ENCODE results near the gene OR5AP2. TPM values are rescaled to one million over a fixed set of nuclear protein-coding genes. Genes with fewer than 3 reads are reported as not detected.
"Not testable (repeated sequence)": the region's sequence is repeated elsewhere in the genome, so short reads cannot be mapped to it uniquely, and the experiment has no call there.

Gene OR5AP2
- not detected for polyA plus RNA-seq

DNA sequence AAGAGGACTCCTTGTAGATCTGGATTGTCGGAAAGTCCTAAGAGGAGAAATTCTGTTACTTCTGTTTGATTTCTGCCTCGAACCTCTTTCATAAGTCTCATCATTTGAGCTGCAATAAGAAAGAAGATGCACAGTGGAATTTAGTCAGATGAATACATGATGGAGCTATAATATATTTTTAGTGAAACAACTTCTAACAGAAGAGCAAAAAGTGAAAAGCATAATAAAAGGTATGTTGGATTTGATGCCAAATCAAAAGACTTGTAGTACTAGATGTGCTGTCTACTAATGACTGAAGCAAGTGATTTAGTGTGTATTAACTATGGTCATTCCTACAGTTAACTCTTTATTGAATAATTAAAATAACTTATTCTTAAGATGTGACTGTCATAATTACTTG is at the start of gene OR5AP2:
OR5AP2 (minus strand) TSS at position 101 of the 400 bp plus-strand sequence; CDS start at position 101, 0 bp downstream.
- H3K4me3 Mint-ChIP-seq = no peak within 1 kb of the TSS
- H3K36me3 Mint-ChIP-seq = no peaks in the 10 kb centered on the region
- no peaks in the 10 kb centered on the region for H3K27me3 Mint-ChIP-seq
- no peak within 1 kb of the TSS for H3K27ac Mint-ChIP-seq
- peaks cover 0 to 2% (median 0%) of the 10 kb centered on the region in 3 donors for H3K9me3 Mint-ChIP-seq
- H3K4me1 Mint-ChIP-seq = no peaks in the 10 kb centered on the region

DNA sequence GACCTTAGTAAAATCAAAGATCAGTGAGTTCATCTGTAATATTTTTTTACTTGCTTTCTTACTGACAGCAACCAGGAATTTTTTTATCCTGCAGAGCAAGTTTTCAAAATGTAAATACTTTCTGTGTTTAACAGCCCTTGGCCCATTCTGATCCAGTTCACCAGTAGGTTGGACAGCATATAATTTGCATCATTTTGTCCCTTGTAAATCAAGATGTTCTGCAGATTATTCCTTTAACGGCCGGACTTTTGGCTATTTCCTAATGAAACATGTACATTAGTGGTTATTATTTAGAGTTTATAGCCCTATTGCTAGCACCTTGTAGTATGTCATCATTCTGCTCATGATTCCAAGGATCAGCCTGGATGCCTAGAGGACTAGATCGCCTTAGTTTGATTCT is 48.9 kb upstream of the OR5AP2 start:
- H3K27ac Mint-ChIP-seq, H3K4me3 Mint-ChIP-seq, H3K9me3 Mint-ChIP-seq, H3K4me1 Mint-ChIP-seq, H3K27me3 Mint-ChIP-seq, H3K36me3 Mint-ChIP-seq: not testable (repeated sequence)

DNA sequence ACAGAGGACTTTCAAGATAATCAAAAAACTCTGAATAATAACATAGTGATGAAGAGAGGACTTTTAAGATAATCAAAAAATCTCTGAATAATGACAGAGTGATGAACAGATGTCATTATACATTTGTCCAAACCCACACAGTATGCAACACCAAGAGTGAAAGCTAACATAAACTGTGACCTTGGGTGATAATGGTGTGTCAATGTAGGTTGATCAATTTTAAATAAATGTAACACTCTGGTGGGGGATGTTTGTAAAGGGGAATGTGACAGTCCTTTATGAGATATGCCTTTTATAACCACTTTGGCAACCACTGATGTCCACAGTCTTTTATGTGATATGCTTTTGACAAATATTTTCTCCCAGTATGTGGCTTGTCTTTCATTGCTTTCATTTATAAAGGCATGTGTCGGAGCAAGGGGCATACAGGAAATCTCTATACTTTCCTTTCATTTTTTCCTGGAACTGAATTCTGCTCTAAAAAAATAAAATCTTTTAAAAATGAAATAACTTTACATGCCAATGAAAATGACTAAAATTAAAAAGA is 46.4 kb upstream of the OR5AP2 start:
- no peaks in the 10 kb centered on the region for H3K4me1 Mint-ChIP-seq
- H3K9me3 Mint-ChIP-seq = peaks cover 3 to 5% (median 5%) of the 10 kb centered on the region in 3 donors
- no peak overlapping the region for H3K4me3 Mint-ChIP-seq
- H3K36me3 Mint-ChIP-seq = peaks cover 1% of the 10 kb centered on the region
- H3K27ac Mint-ChIP-seq = no peak overlapping the region
- H3K27me3 Mint-ChIP-seq = no peaks in the 10 kb centered on the region

DNA sequence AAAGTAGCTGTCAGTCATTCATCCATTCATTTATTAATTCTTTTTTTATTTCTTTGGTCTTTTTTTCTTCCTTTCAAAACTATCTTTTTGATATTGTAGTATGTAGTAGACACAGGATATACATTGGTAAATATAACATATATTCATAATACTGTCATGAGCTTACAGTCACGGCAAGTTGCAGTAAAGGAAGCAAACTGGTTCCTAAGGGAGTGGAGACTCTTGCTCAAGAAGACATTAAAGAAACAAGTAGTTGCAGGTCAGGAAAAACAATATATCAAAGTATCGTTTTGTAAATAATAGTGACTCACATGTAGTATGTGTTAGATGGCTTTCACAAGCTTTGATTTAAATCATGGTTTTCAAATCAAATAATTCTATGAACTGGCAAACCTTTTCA is 28.7 kb upstream of the OR5AP2 start:
- Mint-ChIP-seq H3K4me1 (no peaks in the 10 kb centered on the region), H3K4me3 (no peak overlapping the region), H3K36me3 (peaks cover 2% of the 10 kb centered on the region), H3K27me3 (no peaks in the 10 kb centered on the region), H3K27ac (no peak overlapping the region), H3K9me3 (peaks cover under 1 to 20% (median 8%) of the 10 kb centered on the region in 3 donors)

DNA sequence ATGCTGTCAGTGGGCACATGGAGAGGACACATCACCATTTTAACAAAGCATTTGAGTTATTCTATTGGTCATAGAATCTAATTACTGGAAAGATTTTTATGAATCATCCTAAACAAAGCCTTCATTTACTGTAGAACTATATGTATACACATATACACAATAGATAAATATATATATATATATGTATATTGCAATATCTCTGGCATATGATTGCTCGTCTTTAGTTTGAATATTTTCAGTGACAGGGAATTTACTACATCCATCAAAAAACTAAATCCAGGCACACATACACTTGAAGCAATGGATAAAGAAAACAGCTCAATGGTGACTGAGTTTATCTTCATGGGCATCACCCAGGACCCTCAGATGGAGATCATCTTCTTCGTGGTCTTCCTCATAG is 21.1 kb upstream of the OR5AP2 start, which contains the start of gene OR5AR1:
OR5AR1 (plus strand) TSS at position 301 of the 400 bp plus-strand sequence; CDS start at position 301, 0 bp downstream.
- H3K4me1 Mint-ChIP-seq = no peaks in the 10 kb centered on the region
- peaks cover 4 to 17% (median 9%) of the 10 kb centered on the region in 3 donors for H3K9me3 Mint-ChIP-seq
- peak within 1 kb of the TSS in 1 of 3 donors; percentile 72 for H3K27ac Mint-ChIP-seq
- no peak within 1 kb of the TSS for H3K4me3 Mint-ChIP-seq
- H3K27me3 Mint-ChIP-seq = no peaks in the 10 kb centered on the region
- H3K36me3 Mint-ChIP-seq = no peaks in the 10 kb centered on the region

DNA sequence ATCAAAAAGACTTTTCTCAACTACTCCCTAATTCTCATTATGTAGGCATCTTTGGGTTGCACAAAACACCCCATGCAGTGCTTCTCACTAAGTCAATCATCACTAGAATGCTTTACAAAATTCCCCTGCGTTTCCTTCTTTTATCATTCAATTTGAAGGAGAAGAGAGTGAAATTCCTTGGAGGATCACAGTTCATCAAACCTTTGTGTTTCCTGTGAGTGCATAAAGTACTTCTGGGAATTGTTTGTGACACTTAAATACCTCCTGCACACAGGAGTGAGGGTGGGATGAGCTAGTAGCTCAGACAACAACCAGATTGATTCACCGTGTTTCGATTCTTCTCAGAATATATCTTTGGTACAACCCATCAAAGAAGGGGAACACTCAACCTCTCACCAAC is 17.5 kb upstream of the OR5AP2 start:
- Mint-ChIP-seq H3K4me3 (no peak overlapping the region), H3K27ac (no peak overlapping the region)

DNA sequence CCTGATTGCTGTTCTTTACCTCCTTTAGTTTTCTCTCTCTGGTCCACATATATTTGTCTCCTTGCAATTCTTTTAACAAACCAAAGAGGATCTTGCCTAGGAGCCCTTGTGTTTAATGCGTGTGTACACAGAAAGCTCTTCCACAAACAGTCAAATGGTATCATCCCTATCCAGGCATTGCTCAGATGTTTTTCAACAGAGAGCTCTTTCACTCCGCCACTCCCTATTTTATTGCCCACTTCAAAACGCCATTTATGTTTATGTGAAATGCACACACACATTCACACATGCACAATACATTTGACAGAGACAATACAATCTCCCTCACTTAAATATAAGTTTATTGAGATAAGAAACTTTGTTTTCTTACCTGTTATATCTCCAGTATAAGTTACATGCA is 4.7 kb downstream of the OR5AP2 start:
- peaks cover 3 to 7% (median 4%) of the 10 kb centered on the region in 3 donors for H3K9me3 Mint-ChIP-seq
- H3K4me3 Mint-ChIP-seq = no peak overlapping the region
- H3K27me3 Mint-ChIP-seq = no peaks in the 10 kb centered on the region
- H3K36me3 Mint-ChIP-seq = no peaks in the 10 kb centered on the region
- no peak overlapping the region for H3K27ac Mint-ChIP-seq
- H3K4me1 Mint-ChIP-seq = no peaks in the 10 kb centered on the region

More for the DNA sequence above, 17.5 kb upstream of the OR5AP2 start:
- no peaks in the 10 kb centered on the region for H3K27me3 Mint-ChIP-seq
- H3K4me1 Mint-ChIP-seq = no peaks in the 10 kb centered on the region
- no peaks in the 10 kb centered on the region for H3K36me3 Mint-ChIP-seq
- peaks cover 2 to 13% (median 7%) of the 10 kb centered on the region in 3 donors for H3K9me3 Mint-ChIP-seq

DNA sequence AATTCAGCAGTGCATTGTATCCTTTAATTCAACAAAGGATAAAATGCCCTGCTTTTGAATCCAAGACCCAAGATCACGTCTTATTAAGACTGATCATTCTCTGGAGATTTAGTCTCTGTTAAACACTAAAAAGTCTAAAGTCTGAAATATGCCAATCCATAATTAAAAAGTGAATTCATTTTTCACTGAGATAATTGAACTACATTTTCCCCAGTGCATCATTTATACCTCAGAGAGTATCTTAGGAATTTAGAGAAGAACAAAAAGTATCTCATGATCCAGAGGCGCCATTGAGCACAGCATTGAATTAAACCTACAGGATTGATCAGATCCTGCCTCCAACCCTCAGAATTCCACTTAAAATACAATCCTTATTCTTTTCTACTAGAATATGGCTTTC is 5.4 kb downstream of the OR5AP2 start:
- H3K36me3 Mint-ChIP-seq = no peaks in the 10 kb centered on the region
- H3K4me1 Mint-ChIP-seq = no peaks in the 10 kb centered on the region
- H3K9me3 Mint-ChIP-seq = peaks cover 3 to 9% (median 7%) of the 10 kb centered on the region in 3 donors

DNA sequence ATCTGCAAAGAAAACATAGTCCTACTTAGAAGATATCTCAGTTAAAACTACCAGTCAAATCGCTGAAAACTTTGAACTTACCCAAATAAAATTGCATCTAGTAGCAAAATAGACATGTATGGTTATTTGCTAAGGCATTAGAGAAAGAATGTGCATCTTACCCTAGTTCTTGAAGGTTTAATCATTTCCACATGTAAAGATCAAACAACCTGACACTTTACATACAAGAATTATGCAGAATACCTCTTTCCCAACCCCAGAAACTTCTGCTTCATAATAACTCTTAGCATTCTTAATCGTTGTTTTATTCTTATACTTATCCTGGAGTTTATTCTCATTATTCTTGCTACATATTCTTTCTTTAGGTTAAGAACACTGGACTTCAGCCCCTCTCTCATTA is 9.9 kb downstream of the OR5AP2 start:
- Mint-ChIP-seq H3K27me3 (no peaks in the 10 kb centered on the region), H3K36me3 (no peaks in the 10 kb centered on the region), H3K4me3 (no peak overlapping the region), H3K9me3 (peaks cover 3 to 11% (median 10%) of the 10 kb centered on the region in 3 donors), H3K4me1 (no peaks in the 10 kb centered on the region), H3K27ac (no peak overlapping the region)

More for the DNA sequence above, 5.4 kb downstream of the OR5AP2 start:
- Mint-ChIP-seq H3K27me3 (no peaks in the 10 kb centered on the region), H3K27ac (no peak overlapping the region), H3K4me3 (no peak overlapping the region)

DNA sequence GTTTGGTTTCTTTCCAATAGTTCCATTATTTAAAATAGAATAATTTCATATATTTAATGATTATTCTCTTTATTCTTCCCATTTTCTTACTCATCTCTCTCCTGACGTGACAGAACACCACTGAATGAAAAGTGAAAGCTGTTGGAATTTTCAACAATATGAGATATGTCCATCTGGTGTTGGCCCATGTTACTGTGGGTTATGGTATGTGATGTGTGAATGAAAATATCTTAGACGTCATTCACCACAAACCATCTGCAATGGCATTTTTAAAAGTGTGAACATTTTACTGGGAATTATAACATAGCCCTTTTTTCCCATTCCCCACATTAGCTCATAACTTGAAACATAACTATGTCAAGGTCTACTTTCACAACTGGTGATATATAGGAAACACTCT is 16.3 kb downstream of the OR5AP2 start:
- H3K9me3 Mint-ChIP-seq = peaks cover 0 to 9% (median 3%) of the 10 kb centered on the region in 3 donors
- H3K4me1 Mint-ChIP-seq = no peaks in the 10 kb centered on the region
- no peaks in the 10 kb centered on the region for H3K36me3 Mint-ChIP-seq
- no peak overlapping the region for H3K4me3 Mint-ChIP-seq
- H3K27me3 Mint-ChIP-seq = no peaks in the 10 kb centered on the region
- H3K27ac Mint-ChIP-seq = no peak overlapping the region

DNA sequence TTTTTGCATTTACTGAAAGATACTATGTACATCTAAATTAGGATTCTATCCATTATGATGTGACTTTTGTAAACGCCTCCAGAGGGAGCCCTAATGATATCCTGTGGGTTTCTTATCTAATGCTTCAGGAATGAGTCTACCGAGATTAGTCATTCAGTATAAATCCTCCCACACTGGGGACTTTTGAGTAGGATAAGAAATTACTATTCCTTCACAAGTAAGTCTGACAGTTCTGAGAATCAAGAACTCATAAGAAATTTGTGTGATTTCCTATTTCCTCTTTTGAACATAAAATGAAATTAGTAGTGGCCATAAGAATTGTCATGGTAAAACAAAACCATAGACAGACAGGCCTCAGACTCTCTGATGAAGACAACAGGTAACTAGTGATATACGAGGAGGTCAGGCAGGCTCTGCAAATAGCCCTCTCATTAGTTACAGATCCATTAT is 17.6 kb downstream of the OR5AP2 start:
- H3K9me3 Mint-ChIP-seq = peaks cover 0 to 12% (median 9%) of the 10 kb centered on the region in 3 donors
- no peaks in the 10 kb centered on the region for H3K36me3 Mint-ChIP-seq
- H3K4me3 Mint-ChIP-seq = no peak overlapping the region
- H3K27me3 Mint-ChIP-seq = no peaks in the 10 kb centered on the region
- no peak overlapping the region for H3K27ac Mint-ChIP-seq
- no peaks in the 10 kb centered on the region for H3K4me1 Mint-ChIP-seq

DNA sequence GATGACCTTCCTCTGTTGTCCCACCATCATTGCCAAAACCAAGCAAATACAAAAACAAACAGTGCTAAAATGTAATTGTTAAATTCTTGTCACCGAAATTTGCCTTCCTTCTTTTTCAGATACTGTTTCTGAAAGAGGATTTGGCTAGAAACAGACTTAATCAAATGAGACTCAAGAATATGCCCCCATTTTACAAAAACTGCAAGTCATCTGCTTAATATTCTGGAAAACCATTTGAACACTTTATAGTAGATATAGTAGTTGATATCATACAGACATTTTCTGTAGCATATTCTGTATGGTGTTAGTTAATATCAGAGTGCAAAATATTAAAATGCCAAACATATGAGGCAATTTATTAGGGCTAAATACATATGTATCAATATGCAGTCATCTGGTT is 31.1 kb downstream of the OR5AP2 start:
- Mint-ChIP-seq H3K27me3 (no peaks in the 10 kb centered on the region), H3K36me3 (no peaks in the 10 kb centered on the region), H3K27ac (no peak overlapping the region), H3K4me1 (no peaks in the 10 kb centered on the region), H3K9me3 (peaks cover 2 to 14% (median 5%) of the 10 kb centered on the region in 3 donors), H3K4me3 (no peak overlapping the region)

DNA sequence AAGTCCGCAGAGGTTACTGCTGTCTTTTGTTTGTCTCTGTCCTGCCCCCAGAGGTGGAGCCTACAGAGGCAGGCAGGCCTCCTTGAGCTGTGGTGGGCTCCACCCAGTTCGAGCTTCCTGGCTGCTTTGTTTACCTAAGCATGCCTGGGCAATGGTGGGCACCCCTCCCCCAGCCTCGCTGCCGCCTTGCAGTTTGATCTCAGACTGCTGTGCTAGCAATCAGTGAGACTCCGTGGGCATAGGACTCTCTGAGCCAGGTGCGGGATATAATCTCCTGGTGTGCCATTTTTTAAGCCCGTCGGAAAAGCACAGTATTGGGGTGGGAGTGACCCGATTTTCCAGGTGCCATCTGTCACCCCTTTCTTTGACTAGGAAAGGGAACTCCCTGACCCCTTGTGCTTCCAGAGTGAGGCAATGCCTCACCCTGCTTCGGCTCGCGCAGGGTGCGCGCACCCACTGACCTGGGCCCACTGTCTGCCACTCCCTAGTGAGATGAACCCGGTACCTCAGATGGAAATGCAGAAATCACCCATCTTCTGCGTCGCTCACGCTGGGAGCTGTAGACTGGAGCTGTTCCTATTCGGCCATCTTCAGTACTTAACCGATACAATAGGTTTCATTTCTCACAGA is 50.0 kb downstream of the OR5AP2 start:
- H3K27me3 Mint-ChIP-seq, H3K9me3 Mint-ChIP-seq, H3K4me3 Mint-ChIP-seq, H3K27ac Mint-ChIP-seq, H3K4me1 Mint-ChIP-seq, H3K36me3 Mint-ChIP-seq: not testable (repeated sequence)
